DND-41 (cell line): Measurements from ENCODE around the gene TULP4.

Experiments used
- EZH2 ChIP-seq: IDR thresholded peaks from 3 replicates; pipeline ENCODE4 v1.6.1; 2012; ENCODE audit warnings: borderline replicate concordance, low read depth, mild to moderate bottlenecking, moderate library complexity, low read length, inconsistent platforms; ENCODE audit not compliant: severe bottlenecking
- TF ChIP-seq, protein P1 (sequence below): IDR thresholded peaks from 2 replicates; pipeline ENCODE4 v1.5.1; 2012; ENCODE audit warnings: borderline replicate concordance, low read length, moderate library complexity, mild to moderate bottlenecking; ENCODE audit not compliant: poor library complexity, severe bottlenecking; ENCODE audit errors: extremely low read depth

DNA sequence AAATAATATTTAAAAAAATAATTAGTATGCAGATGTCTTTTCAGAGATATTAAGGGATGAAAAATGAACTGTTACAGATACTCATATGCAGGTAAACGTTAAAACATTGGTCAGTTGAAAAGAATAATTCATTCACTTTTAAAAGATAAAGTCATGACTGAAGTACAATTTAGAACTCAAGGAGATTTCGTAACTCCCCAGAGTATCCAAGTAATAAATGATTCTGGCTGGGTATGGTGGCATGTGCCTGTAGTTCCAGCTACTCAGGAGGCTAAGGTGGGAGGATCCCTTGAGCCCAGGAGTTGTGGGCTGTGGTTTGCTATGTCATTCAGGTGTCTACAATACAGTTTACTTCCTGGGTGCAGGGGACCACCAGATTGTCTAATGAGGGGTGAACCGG, 125.3 kb downstream of the TULP4 start:
- TF ChIP-seq, protein P1, sequence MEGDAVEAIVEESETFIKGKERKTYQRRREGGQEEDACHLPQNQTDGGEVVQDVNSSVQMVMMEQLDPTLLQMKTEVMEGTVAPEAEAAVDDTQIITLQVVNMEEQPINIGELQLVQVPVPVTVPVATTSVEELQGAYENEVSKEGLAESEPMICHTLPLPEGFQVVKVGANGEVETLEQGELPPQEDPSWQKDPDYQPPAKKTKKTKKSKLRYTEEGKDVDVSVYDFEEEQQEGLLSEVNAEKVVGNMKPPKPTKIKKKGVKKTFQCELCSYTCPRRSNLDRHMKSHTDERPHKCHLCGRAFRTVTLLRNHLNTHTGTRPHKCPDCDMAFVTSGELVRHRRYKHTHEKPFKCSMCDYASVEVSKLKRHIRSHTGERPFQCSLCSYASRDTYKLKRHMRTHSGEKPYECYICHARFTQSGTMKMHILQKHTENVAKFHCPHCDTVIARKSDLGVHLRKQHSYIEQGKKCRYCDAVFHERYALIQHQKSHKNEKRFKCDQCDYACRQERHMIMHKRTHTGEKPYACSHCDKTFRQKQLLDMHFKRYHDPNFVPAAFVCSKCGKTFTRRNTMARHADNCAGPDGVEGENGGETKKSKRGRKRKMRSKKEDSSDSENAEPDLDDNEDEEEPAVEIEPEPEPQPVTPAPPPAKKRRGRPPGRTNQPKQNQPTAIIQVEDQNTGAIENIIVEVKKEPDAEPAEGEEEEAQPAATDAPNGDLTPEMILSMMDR, result no peak
- TF ChIP-seq EZH2, result no peak
